ENCODE data around the gene KCNS1.

- TF ChIP-seq CTCF (IDR thresholded peaks at IDR 0.05) = no peak
- TF ChIP-seq POLR2A (IDR thresholded peaks at IDR 0.05) = no peak
Observed at GRCh38 chr20:45061244-45061643, 39.7 kb downstream of the KCNS1 start.
